H1 (cell line): Measurements from ENCODE around the gene ACSL4. TPM values are rescaled to one million over a fixed set of nuclear protein-coding genes. Genes with fewer than 3 reads are reported as not detected.

ENCODE experiments used
- ASH2L ChIP-seq: fragments of 200-600, 300-600 bp; sonication (generic); IDR thresholded peaks from one replicate; pipeline ENCODE4 v1.7.1; 2017; ENCODE audit warnings: low read length
- BRCA1 ChIP-seq: IDR thresholded peaks from 2 replicates; pipeline ENCODE4 v1.6.1; 2012; ENCODE audit warnings: low read depth, low read length, improper control_type of control experiment
- E2F6 ChIP-seq: IDR thresholded peaks from 2 replicates; pipeline ENCODE4 v1.6.1; 2012; ENCODE audit warnings: inconsistent platforms
- POLR2A ChIP-seq, 2 experiments: IDR thresholded peaks; 1 replicate in 1 of 2; 2 replicates in 1 of 2; pipeline ENCODE4 v1.6.1; 2011; ENCODE audit warnings: low read depth in 2 of 2, low read length in 2 of 2, mild to moderate bottlenecking in 2 of 2; ENCODE audit errors: control extremely low read depth in 1 of 2
- RNF2 ChIP-seq: fragments of 200-900, 300-1000 bp; sonication (generic); IDR thresholded peaks from 2 replicates; pipeline ENCODE4 v1.7.1; 2016; ENCODE audit warnings: borderline replicate concordance, low read depth, mild to moderate bottlenecking, antibody characterized with exemption, low read length; ENCODE audit not compliant: poor library complexity, severe bottlenecking; ENCODE audit errors: missing control alignments
- RXRA ChIP-seq: IDR thresholded peaks from 2 replicates; pipeline ENCODE4 v1.6.1; 2011; ENCODE audit warnings: low read depth, mild to moderate bottlenecking, low read length, moderate library complexity; ENCODE audit not compliant: insufficient read depth
- TEAD4 ChIP-seq: IDR thresholded peaks from 2 replicates; pipeline ENCODE4 v1.6.1; 2012; ENCODE audit warnings: low read depth, low read length, inconsistent platforms, mixed read lengths
- ZNF274 ChIP-seq: IDR thresholded peaks from 2 replicates; pipeline ENCODE4 v1.7.0; 2012; ENCODE audit warnings: low read length, borderline replicate concordance; ENCODE audit errors: extremely low read depth
- polyA plus RNA-seq, 7 experiments: library from polyadenylated mRNA; depleted of rRNA in 3 of 7; stranded (reverse) in 5 of 7; unstranded in 2 of 7; fragments of >200 nt in 5 of 7; fragments of 200-250 nt in 2 of 7; gene quantifications; 1 replicate in 5 of 7; 2 replicates in 1 of 7; 4 replicates in 1 of 7; pipeline versions ENCODE4 v1.2.1 to v1.2.3, GENCODE V29; 2011 to 2013; ENCODE audit warnings: missing spikeins in 2 of 7, mixed read lengths in 2 of 7
- total RNA-seq: library from RNA; stranded (reverse); fragmentation: NEBNext Ultra II Directional; extraction: Animal tissue kit (Norgen Biotek cat#: 25700); gene quantifications from 2 replicates; pipeline ENCODE4 v1.2.1, GENCODE V29; 2021
- TF ChIP-seq, protein P1 (sequence below): fragments of 300-600 bp; sonication (generic); IDR thresholded peaks from 2 replicates; pipeline ENCODE4 v1.7.1; 2012; ENCODE audit warnings: low read length, moderate library complexity, mild to moderate bottlenecking, inconsistent platforms; ENCODE audit not compliant: insufficient replicate concordance

ACSL4 gene
- total and polyA plus RNA-seq, 2 of the 8 experiments (the other 6 are each of a cell fraction or from before 2014, with no cell fraction given): 11.3 to 47.0 TPM

- TF ChIP-seq, protein P1, sequence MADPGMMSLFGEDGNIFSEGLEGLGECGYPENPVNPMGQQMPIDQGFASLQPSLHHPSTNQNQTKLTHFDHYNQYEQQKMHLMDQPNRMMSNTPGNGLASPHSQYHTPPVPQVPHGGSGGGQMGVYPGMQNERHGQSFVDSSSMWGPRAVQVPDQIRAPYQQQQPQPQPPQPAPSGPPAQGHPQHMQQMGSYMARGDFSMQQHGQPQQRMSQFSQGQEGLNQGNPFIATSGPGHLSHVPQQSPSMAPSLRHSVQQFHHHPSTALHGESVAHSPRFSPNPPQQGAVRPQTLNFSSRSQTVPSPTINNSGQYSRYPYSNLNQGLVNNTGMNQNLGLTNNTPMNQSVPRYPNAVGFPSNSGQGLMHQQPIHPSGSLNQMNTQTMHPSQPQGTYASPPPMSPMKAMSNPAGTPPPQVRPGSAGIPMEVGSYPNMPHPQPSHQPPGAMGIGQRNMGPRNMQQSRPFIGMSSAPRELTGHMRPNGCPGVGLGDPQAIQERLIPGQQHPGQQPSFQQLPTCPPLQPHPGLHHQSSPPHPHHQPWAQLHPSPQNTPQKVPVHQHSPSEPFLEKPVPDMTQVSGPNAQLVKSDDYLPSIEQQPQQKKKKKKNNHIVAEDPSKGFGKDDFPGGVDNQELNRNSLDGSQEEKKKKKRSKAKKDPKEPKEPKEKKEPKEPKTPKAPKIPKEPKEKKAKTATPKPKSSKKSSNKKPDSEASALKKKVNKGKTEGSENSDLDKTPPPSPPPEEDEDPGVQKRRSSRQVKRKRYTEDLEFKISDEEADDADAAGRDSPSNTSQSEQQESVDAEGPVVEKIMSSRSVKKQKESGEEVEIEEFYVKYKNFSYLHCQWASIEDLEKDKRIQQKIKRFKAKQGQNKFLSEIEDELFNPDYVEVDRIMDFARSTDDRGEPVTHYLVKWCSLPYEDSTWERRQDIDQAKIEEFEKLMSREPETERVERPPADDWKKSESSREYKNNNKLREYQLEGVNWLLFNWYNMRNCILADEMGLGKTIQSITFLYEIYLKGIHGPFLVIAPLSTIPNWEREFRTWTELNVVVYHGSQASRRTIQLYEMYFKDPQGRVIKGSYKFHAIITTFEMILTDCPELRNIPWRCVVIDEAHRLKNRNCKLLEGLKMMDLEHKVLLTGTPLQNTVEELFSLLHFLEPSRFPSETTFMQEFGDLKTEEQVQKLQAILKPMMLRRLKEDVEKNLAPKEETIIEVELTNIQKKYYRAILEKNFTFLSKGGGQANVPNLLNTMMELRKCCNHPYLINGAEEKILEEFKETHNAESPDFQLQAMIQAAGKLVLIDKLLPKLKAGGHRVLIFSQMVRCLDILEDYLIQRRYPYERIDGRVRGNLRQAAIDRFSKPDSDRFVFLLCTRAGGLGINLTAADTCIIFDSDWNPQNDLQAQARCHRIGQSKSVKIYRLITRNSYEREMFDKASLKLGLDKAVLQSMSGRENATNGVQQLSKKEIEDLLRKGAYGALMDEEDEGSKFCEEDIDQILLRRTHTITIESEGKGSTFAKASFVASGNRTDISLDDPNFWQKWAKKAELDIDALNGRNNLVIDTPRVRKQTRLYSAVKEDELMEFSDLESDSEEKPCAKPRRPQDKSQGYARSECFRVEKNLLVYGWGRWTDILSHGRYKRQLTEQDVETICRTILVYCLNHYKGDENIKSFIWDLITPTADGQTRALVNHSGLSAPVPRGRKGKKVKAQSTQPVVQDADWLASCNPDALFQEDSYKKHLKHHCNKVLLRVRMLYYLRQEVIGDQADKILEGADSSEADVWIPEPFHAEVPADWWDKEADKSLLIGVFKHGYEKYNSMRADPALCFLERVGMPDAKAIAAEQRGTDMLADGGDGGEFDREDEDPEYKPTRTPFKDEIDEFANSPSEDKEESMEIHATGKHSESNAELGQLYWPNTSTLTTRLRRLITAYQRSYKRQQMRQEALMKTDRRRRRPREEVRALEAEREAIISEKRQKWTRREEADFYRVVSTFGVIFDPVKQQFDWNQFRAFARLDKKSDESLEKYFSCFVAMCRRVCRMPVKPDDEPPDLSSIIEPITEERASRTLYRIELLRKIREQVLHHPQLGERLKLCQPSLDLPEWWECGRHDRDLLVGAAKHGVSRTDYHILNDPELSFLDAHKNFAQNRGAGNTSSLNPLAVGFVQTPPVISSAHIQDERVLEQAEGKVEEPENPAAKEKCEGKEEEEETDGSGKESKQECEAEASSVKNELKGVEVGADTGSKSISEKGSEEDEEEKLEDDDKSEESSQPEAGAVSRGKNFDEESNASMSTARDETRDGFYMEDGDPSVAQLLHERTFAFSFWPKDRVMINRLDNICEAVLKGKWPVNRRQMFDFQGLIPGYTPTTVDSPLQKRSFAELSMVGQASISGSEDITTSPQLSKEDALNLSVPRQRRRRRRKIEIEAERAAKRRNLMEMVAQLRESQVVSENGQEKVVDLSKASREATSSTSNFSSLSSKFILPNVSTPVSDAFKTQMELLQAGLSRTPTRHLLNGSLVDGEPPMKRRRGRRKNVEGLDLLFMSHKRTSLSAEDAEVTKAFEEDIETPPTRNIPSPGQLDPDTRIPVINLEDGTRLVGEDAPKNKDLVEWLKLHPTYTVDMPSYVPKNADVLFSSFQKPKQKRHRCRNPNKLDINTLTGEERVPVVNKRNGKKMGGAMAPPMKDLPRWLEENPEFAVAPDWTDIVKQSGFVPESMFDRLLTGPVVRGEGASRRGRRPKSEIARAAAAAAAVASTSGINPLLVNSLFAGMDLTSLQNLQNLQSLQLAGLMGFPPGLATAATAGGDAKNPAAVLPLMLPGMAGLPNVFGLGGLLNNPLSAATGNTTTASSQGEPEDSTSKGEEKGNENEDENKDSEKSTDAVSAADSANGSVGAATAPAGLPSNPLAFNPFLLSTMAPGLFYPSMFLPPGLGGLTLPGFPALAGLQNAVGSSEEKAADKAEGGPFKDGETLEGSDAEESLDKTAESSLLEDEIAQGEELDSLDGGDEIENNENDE: no peak
- TF ChIP-seq RXRA (no peak), E2F6 (no peak), BRCA1 (no peak), TEAD4 (no peak), ZNF274 (no peak), RNF2 (no peak), POLR2A (IDR thresholded peaks at IDR 0.05; ENCODE audit: control extremely low read depth in 1 of 2, low read depth in 2 of 2, low read length in 2 of 2) (no peak), ASH2L (no peak)
Measured at GRCh38 chrX:109716431-109717028, 16.5 kb downstream of the ACSL4 start (continued).
